SIG-M5 treated with dmso at 0.1 percent for 504 hours (cell line): ENCODE results near the gene MFSD6L.

ENCODE experiments used
- DNase-seq: peaks from one replicate; lab custom pipeline; 2025; ENCODE audit not compliant: unreplicated experiment; lab: John Stamatoyannopoulos, UW

The MFSD6L gene

DNA sequence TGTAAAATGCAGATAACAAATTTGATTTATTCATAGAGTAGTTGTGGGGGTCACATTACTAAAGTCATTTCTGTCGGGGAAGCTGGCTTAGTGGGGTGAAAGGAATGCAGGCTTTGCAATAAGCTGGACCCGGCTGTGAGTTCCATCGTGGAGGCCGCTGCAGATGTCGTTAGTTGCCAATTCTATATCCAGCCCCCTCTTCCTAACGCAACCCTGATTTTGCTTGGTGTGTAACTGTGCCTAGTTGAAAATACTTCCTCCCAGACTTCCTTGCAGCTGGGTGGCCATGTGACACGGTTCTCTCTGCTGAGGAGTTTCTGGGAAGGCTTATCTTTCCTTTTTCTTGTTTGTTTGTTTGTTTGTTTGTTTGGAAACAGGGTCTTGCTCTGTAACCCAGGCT is 4.5 kb downstream of the MFSD6L start:
- DNase-seq: no peak

DNA sequence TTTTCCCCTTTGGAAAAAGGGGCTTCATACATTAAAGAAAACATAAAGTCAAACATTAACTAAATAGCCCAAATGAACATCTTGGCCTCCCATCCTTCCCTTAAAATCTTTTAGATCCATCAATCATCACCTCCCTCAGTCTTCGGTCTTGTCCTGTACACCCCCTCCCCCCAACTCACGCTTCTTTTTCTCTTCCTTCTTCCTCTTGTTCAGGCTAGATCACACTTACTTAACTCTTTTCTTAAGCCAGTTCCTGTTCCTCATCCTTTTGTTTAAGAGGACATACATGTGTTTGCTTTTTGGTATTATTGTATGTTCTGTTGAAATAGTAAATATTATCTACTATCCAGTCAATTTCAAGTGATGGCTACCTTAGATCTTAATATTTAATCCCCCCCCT is 5.5 kb downstream of the MFSD6L start:
- peak; percentile 49 for DNase-seq

DNA sequence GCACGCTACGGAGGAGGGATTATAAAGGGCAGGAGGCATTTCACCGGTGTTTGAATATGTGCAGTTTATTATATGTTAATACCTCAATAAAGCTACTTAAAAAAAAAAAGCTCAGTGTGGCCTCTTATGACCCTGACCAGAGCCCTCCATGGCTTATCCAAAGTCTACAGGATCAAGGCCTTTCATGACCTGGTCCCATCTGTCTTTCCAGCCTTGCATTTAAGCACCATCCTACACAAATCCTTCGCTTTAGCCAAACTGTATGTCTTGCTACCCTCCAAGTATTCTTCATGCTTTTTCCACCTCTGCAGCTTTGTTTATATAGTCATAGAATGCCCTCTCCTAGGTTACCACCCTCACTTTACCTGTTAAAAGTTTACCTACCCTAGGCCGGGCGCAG is 6.5 kb downstream of the MFSD6L start:
- no peak for DNase-seq

DNA sequence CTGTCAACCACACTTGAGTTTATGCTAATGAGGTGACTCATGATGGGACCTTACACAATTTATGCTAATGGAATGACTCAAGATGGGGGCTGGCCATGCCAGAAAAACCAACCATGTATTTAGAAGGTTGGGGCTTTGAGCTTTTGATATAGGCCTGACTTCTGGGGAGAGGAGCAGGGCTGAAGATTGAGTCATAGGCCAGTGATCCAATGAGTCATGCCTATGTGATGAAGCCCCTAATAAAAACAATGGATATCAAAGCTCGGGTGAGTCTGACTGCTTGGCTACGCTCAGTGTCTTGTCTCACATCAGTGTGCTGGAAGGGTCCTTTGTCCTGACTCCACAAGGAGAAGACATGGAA is 7.3 kb downstream of the MFSD6L start:
- peak; percentile 29 for DNase-seq

DNA sequence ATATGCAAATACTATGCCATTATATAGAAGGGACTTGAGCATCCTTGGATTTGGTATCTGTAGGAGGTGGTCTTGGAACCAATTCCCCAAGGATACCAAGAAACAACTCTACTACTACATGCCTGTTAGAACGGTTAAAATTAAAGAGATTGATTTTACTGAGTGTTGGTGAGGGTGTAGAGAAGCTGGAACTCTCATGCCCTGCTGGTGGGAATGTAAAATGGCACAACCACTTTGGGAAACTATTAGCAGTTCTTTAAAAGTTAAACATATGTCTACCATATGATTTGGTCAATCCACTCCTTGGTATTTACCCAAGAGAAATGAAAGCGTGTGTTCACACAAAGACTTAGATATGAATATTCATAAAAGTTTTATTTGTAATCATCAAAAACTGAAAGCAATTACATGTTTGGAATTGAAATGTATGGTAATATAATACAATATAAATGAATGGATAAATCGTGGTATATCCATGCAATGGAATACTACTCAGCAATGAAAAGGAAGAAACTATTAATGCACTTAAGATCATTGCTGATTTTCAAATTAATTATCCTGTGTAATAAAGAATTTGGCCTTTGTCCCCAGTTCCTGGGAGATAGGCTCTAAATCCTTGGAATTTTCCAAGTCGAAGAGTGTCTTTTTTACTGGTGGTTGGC is 7.8 kb downstream of the MFSD6L start:
- no peak for DNase-seq

DNA sequence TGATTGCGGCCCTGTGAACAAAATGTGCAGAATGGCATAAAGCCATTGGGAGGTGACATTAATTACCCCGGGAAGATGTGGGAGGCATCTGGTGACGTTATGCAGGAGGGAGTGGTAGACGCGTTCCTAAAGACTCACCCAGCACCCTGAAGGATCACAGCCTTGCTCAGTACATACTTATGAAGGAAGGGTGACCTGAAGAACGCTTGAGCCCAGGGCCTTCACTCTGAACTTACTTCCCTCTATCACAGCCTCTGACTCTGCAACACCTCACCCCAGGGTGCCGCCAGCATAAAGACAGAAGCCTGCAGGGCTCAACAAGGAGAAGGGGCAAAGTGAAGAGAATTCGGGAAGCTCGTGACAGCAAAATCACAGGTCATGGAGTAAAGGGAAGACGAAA is 9.4 kb downstream of the MFSD6L start:
- DNase-seq: no peak

DNA sequence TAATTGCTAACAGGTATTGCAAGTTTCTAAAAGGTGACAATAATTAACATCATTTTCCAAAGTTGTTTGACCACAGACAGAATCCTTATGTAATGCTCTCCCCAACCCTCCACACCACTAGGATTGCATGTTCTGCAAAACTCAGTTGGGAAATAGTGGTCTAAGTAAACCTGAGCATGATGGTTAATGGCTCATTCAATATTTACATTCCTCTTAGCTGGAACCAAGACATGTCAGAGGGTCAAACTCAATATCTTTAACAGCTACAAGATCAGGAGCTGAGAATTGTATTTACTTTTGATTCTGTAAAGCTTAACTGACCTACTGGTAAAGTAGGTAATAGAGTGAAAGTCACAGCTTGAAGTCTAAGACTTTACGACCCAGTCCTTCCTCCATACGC is 10.2 kb downstream of the MFSD6L start:
- DNase-seq: no peak

DNA sequence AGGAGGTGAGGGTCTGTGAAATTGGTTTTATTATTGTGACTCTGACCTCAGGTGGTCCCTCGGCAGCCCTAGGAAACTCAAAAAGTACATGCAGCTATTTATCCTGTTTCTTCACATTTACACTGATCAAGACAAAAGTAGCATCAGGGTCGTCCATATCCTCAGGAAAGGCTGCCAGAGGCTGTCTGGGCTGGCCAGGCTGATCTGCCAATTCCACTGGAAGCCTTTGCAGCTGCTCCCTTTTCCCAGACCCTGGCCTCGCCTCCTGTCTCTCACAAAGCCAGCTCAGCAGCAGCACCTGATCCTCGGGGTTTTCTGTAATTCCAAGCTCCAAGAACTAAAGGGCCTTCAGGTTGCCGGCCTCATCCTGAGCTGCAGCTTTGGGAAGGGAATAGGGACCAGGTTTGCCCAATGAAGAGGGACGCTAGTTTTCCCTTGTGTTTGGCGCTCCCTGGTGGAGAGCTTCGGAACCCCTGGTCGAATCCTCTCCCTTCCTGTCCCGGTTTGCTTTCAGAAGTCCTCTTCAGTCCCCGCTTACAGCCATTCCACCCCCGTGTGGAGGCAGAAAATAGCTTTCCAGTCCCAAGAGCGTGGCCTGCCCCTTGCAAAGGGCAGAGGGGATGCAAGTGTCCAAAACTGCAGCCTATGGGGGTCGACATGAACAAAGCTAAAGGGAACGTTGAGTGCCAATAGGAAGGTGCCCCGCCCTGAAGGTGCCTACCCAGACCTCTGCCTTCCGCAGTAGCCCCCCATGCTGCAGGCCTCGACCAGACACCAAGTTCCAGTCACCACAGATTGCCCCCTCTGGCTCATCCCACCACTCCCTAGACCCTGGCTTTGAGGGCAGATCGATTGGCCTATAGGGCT is 13.4 kb downstream of the MFSD6L start:
- DNase-seq: peak; percentile 33

DNA sequence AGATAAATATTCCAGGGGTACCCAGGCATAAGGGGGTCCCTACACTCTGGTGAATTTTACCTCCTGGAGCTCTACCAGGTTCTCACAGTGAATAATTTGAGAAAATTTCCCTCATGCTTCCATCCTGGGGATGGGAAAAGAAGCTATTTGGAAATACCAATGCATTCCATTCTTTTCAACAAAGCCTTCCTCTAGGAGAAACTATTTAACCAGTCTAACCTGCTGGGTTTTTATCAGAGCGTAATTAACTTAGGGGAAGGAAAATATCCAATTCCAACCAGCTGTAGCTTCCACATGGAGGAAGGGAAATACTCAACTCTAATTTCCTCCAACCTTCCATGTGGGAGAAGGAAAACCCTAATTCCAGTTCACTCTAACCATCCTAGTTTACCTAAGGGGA is 17.0 kb downstream of the MFSD6L start:
- no peak for DNase-seq

DNA sequence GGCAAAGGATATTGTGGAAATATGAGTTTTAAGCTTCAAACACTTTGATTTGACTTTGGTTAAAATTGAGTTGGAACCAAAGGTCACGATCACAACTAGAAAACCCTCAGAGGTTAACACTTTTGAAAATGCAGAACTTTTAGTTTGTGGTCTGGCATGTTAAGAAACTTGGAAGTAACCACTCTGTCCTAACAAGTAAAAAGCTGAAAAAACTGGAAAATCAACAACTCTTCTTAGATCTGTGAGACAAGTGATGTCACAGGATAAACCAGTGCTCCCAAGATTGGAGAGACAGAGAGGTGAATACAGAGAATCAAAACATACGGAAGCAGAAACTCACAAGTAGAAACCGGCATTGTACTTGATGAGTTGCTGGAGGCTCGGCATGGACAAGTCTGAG is 17.4 kb downstream of the MFSD6L start:
- DNase-seq: no peak

DNA sequence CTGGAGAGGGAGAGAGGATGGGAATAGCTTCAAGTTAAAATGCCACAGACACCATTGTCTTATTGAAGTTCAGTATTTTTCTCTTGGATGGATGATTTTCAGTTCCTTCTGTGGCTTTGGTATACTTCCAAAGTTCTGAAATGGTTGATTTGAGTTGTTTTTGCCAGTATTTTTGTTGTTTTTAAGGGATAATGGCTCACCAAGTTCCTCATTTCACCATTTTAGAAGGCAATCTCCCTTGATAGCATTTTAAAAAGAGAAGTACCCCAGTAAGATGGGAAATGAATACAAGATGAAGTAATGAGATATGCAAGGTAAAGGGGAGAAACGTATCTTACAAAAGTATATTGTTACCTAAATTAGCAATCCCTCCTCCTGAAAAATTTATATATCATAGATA is 22.3 kb downstream of the MFSD6L start:
- no peak for DNase-seq

DNA sequence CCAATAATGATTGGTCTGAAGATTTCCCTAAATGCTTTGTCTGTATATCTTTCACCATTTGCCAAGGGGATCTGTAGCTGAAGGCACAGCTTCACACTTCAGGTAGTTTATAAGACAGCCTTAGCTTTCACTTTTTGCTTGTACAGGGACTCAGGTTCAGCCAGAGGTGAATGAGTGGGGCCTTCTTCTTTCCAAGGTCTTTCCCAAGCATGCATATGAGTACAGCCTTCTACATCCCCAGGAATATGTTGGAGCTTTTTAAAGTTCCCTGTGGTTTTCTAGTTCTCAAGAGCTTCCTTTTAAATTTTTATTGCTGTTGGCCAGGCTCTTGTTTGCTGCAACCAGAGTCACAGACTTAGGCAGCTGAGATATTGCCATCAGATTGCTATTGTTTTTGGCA is 22.9 kb downstream of the MFSD6L start:
- no peak for DNase-seq

DNA sequence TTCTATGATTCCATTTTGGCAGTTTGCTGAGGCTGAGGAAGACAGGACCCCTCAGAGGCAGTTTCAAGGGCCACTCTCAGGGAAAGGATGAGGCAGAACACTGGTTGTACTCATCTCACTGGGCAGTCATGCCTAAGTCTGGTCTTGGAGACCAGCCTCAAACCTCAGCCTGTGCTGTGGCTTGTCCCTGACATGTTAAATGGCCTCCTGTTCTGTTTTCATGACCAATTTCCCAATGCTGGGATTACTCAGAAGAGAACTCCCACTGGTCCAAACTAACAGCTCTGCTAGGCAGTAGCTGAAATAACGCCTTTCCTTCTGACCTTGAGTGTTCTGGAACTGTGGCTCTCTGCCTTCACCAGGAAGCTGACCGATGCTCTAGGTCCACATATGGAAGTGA is 32.4 kb downstream of the MFSD6L start:
- no peak for DNase-seq

DNA sequence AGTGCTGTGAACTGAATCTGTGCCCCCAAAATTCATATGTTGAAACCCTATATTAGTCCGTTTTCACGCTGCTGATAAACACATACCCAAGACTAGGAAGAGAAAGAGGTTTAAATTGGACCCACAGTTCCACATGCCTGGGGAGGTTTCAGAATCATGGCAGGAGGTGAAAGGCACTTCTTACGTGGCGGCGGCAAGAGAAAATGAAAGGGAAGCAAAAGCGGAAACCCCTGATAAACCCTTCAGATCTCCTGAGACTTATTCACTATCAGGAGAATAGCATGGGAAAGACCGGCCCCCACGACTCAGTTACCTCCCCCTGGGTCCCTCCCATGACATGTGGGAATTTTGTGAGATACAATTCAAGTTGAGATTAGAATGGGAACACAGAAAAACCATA is 37.2 kb downstream of the MFSD6L start:
- DNase-seq: no peak

DNA sequence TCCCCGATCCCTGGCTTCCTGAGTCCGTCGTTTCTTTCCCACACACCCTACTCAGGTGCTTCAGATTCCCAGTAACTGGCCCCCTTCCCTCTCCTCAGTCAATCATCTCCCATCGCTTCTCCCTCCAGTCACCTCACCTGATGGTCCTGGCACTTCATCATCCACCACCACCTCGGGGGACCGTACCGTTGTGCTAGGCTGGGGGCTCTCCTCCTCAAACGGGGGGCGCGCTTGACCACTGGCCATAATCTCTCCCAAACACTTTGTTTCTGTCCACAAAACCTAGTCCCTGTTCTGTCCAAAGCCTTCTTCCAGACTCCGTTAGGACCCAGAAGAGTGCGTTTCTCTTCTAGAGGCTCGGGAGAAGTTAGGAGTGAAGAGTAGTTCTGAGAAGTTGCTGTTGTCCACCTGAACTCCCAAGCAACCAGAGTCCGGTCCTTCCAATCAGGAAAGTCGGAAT is 41.0 kb downstream of the MFSD6L start, which contains the start of gene SPDYE4:
Gene SPDYE4, minus strand, starts transcription at position 410 of the 460 bp plus-strand sequence. Its CDS starts 164 bp downstream, at position 246.
- DNase-seq: no peak

DNA sequence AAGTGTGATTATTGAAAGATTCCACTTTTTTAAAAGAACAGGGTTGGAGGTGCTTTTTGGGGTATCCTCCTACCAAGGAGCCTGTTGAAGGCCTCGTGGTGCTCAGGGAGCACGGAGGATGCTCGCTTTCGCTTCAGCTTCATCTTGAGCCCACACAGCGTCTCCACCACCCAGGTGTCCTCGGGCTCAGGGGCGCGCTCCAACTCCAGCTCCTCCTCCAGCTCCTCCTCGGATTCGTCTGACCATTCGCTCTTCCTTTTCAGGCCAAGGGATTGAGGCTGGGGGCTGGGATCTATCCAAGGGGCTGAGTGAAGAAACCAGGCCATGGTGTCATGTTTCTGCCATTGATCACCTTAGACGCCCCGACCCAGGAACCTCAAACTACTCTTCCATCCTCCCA is 42.0 kb downstream of the MFSD6L start:
- DNase-seq: no peak

DNA sequence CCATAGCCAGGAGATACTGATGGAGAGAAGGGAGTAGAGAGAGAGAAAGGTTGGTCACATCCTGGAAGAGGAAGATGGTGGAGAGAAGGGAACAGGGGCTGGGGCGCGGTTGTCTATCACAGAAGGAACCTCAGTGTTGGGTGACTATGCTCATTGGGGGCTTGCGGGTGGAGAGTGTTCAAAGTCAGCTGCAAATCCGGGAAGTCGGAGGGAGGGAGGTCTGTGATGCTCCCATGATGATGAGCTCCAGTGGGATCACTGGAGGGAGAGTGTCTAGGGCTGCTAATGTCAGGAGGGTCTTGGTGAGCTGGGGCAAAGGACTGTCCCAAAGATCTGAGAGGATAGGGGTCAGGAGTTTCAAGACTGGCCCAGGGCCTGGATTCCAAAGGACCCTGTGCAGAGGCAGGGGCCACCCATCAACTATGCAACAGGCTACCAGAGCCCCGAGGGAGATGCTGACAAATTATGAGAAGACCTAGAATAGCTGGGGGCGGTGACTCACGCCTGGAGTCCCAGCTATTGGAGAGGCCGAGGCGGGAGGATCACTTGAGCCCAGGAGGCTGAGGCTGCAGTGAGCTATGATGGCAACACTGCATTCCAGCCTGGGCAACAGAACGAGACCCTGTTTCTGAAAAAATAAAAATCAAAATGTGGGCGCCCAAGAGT is 43.4 kb downstream of the MFSD6L start:
- no peak for DNase-seq

DNA sequence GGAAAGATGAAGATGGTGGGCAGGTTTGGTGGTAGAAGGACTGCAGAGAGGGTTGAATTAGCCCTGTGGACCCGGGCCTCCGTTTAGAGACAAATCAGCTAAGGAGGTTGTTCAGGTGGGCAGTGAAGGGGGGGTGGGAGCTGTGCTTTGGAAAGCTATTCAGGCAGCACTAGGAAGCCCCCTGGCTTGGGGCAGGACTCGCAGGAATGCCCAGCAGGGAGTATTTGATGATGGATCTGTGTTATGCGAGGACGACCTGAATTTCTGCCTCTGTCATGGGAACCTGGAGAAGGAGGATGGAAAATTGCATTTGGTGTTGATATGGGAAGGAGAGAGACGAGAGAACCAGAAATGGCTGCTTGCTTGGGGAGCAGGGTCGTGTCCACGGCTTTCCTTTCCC is 44.3 kb downstream of the MFSD6L start:
- DNase-seq: no peak

DNA sequence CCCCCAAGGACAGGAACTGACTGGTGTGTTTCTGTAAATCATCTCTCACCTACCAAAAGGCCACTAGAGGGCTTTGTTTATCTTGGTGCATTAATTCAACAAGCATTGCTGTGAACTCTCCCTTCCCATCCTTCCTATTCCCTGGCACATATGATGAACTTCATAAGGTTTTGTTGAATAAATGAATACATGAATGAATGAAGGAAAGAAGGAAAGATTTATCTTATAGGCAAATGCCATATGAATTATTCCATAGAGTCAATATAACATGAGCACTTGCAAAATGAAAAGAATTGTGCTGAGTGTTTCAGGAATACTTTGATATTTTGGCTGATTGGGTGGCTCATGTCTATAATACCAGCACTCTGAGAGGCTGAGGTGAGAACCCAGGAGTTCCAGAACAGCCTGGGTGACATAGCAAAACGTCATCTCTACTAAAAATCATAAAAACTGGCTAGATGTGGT is 45.2 kb downstream of the MFSD6L start:
- DNase-seq: peak; percentile 6

DNA sequence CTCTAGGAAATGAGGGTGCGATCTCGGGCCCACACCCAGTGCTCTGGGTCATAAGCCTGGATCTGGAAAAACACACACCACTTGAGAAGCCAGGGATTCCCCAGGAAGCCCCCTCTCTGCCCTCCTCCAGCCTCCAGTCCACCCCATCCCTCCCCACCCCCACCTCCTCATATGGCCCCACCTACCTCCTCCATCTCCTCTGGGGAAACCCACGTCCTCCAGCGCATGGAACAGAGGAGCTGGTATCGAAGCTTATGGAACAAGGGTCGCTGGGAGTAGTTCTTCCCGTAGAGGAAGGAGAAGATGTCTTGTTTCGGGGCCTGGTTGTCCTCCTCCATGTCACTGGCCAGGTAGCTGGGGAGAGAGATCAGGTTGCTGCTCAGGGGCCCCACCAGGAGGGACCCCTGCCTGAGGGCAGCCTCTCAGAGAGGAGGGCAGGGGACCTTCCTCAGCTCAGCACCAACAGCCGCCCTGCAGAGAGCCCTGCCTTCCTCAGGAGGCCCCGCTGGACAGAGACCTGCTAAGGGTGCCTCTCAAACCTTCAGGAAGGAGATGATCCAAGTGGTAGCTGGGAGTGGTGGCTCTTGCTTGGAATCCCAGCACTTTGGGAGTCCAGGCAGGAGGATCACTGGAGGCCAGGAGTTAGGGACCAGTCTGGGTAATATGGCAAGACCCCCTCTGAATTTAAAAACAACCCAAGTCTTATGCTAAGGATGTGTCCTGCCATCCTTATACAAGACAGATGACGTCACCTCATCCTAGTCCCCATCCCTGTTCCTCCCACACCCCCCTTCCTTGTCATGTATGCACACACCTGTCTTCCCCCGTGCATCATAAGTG is 45.8 kb downstream of the MFSD6L start:
- no peak for DNase-seq

DNA sequence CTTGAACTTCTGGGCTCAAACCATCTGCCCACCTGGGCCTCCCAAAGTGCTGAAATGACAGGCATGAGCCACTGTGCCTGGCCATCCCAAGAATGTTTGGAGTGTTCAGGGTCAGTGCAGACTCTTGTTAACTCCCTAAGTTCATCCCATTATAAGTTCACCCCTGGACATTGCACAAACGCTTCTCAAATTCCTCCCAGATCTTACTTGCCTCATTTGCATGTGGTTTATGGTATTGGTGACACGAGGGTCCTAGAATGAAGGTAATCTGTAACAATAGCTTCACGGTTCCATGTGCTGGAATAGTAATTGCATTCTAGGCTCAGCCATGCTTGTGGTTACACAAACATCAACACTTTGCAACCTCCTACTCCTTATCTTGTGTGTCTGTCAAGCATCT is 49.5 kb downstream of the MFSD6L start:
- DNase-seq: no peak
